ENCODE measurements around the gene LRFN2. TPM values are rescaled to one million over a fixed set of nuclear protein-coding genes. Genes with fewer than 3 reads are reported as not detected.

The LRFN2 gene
- total RNA-seq, 3 donors from 2014 or later (not counting 1 experiment from before 2014, with no cell fraction given): 3.0 to 3.6 (median 3.5) TPM

GRCh38 chr6:40438246-40438887 lies 148.8 kb downstream of the LRFN2 start:
- intact Hi-C loops (cut with micrococcal nuclease): no loop called here
- Histone ChIP-seq H3K27me3 (ENCODE audit: control insufficient read depth, insufficient read depth, low read length) (no peaks in the 10 kb centered on the region), H3K4me1 (ENCODE audit: control insufficient read depth, insufficient read depth, low read length) (peaks cover 27% of the 10 kb centered on the region), H3K27ac (ENCODE audit: low read length) (no peak overlapping the region), H3K9me3 (ENCODE audit: control insufficient read depth, insufficient read depth, low read length) (no peaks in the 10 kb centered on the region), H3K4me3 (ENCODE audit: low read length) (no peak overlapping the region), H3K36me3 (ENCODE audit: control insufficient read depth, insufficient read depth, low read length) (no peaks in the 10 kb centered on the region)
- Mint-ChIP-seq H3K27me3 (ENCODE audit: low read depth in 2 of 2) (no peaks in the 10 kb centered on the region), H3K27ac (peak overlapping the region; percentile 66 to 90), H3K9me3 (no peaks in the 10 kb centered on the region), H3K4me1 (peaks cover 42 to 61% of the 10 kb centered on the region in 2 donors), H3K4me3 (no peak overlapping the region), H3K36me3 (no peaks in the 10 kb centered on the region)
- WGBS (ENCODE audit: insufficient coverage): 58% methylated on average over 4 of the region's 6 CpGs
- no peak for ATAC-seq
- no peak for TF ChIP-seq CTCF (IDR thresholded peaks at IDR 0.05)
- no peak for DNase-seq

- Histone ChIP-seq H3K4me3 (ENCODE audit: low read length) (no peak overlapping the region), H3K4me1 (ENCODE audit: control insufficient read depth, insufficient read depth, low read length) (peaks cover 27% of the 10 kb centered on the region), H3K9me3 (ENCODE audit: control insufficient read depth, insufficient read depth, low read length) (no peaks in the 10 kb centered on the region), H3K27me3 (ENCODE audit: control insufficient read depth, insufficient read depth, low read length) (no peaks in the 10 kb centered on the region), H3K27ac (ENCODE audit: low read length) (no peak overlapping the region), H3K36me3 (ENCODE audit: control insufficient read depth, insufficient read depth, low read length) (no peaks in the 10 kb centered on the region)
- intact Hi-C loops (cut with micrococcal nuclease): loop anchor here (2.0 kb wide), 3 partner anchors 19 to 67 kb away; no protein-coding TSS in a partner anchor
- H3K27ac Mint-ChIP-seq: peak overlapping the region; percentile 82 to 90
- DNase-seq (no peak), ATAC-seq (no peak)
- TF ChIP-seq CTCF (IDR thresholded peaks at IDR 0.05): no peak
- H3K36me3 Mint-ChIP-seq: no peaks in the 10 kb centered on the region
- no peaks in the 10 kb centered on the region for H3K27me3 Mint-ChIP-seq (ENCODE audit: low read depth in 2 of 2)
- no peak overlapping the region for H3K4me3 Mint-ChIP-seq
- peaks cover 42 to 59% of the 10 kb centered on the region in 2 donors for H3K4me1 Mint-ChIP-seq
- 95% methylated on average over 2 of the region's 2 CpGs for WGBS (ENCODE audit: insufficient coverage)
- no peaks in the 10 kb centered on the region for H3K9me3 Mint-ChIP-seq
These were observed 149.5 kb downstream of the LRFN2 start for GRCh38 chr6:40437631-40438030.

- peaks cover 42 to 59% of the 10 kb centered on the region in 2 donors for H3K4me1 Mint-ChIP-seq
- Histone ChIP-seq H3K27ac (ENCODE audit: low read length) (peak overlapping the region; percentile 71), H3K27me3 (ENCODE audit: control insufficient read depth, insufficient read depth, low read length) (no peaks in the 10 kb centered on the region), H3K4me1 (ENCODE audit: control insufficient read depth, insufficient read depth, low read length) (peaks cover 27% of the 10 kb centered on the region), H3K9me3 (ENCODE audit: control insufficient read depth, insufficient read depth, low read length) (no peaks in the 10 kb centered on the region), H3K4me3 (ENCODE audit: low read length) (no peak overlapping the region), H3K36me3 (ENCODE audit: control insufficient read depth, insufficient read depth, low read length) (no peaks in the 10 kb centered on the region)
- H3K27ac Mint-ChIP-seq: peak overlapping the region; percentile 82 to 90
- WGBS (ENCODE audit: insufficient coverage): 83% methylated on average over 5 of the region's 8 CpGs
- DNase-seq (peak; percentile 25 to 51), ATAC-seq (peak; percentile 83 to 94 (median 87))
- intact Hi-C loops (cut with micrococcal nuclease): loop anchor here (1.0 to 2.0 kb wide), 4 partner anchors 20 to 66 kb away; no protein-coding TSS in a partner anchor
- TF ChIP-seq CTCF (IDR thresholded peaks at IDR 0.05): no peak
- H3K36me3 Mint-ChIP-seq: no peaks in the 10 kb centered on the region
- no peaks in the 10 kb centered on the region for H3K27me3 Mint-ChIP-seq (ENCODE audit: low read depth in 2 of 2)
- no peaks in the 10 kb centered on the region for H3K9me3 Mint-ChIP-seq
- peak overlapping the region; percentile 0 for H3K4me3 Mint-ChIP-seq
These were observed 150.2 kb downstream of the LRFN2 start for GRCh38 chr6:40436685-40437604.

All from natural killer cell (primary cell).